ENCODE measurements around the gene PAXIP1.

The PAXIP1 gene

DNA sequence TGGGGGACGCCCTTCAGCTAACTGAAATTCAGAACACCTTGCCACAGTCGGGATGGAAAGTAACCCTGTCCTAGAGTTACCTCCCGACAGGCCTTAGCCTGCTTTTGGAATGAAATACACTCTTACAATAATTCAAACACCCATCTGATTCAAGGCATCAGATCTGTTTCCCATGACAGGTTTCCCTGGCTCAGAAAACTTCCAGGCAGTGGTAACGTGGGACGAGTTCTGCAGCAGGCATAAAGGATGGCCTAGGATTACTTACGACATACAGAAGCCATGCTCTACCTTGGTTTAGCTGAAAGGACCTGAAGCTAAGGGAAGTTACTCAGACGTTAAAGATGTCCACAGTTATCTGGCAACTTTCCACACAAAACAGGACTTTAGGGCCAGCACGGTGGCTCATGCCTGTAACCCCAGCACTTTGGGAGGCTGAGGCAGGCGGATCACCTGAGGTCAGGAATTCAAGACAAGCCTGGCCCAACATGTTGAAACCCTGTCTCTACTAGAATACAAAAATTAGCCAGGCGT is 5.0 kb downstream of the PAXIP1 start:
- no peak overlapping the region for H2AFZ ChIP-seq (ENCODE audit: low read length)
- no peaks in the 10 kb centered on the region for H3F3A ChIP-seq (ENCODE audit: insufficient read depth, low read length)
- no peaks in the 10 kb centered on the region for H3K9me3 ChIP-seq (replicated peaks; ENCODE audit: insufficient read depth, low read length)
- no peak overlapping the region for H3K4me2 ChIP-seq (ENCODE audit: low read depth, low read length)
- no peak overlapping the region for H3K27ac ChIP-seq (ENCODE audit: low read length)
- peaks cover 13% of the 10 kb centered on the region for H3K4me1 ChIP-seq (ENCODE audit: low read length)
- H3K9ac ChIP-seq (ENCODE audit: low read length): no peak overlapping the region
- H3K79me2 ChIP-seq (ENCODE audit: low read length): peaks cover 58% of the 10 kb centered on the region
- TF ChIP-seq EZH2 (optimal IDR thresholded peaks at IDR 0.05; ENCODE audit: low read depth, low read length) (no peak), EZH2phosphoT487 (IDR thresholded peaks at IDR 0.05; ENCODE audit: low read length) (no peak)
- TF ChIP-seq, protein P1, sequence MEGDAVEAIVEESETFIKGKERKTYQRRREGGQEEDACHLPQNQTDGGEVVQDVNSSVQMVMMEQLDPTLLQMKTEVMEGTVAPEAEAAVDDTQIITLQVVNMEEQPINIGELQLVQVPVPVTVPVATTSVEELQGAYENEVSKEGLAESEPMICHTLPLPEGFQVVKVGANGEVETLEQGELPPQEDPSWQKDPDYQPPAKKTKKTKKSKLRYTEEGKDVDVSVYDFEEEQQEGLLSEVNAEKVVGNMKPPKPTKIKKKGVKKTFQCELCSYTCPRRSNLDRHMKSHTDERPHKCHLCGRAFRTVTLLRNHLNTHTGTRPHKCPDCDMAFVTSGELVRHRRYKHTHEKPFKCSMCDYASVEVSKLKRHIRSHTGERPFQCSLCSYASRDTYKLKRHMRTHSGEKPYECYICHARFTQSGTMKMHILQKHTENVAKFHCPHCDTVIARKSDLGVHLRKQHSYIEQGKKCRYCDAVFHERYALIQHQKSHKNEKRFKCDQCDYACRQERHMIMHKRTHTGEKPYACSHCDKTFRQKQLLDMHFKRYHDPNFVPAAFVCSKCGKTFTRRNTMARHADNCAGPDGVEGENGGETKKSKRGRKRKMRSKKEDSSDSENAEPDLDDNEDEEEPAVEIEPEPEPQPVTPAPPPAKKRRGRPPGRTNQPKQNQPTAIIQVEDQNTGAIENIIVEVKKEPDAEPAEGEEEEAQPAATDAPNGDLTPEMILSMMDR (IDR thresholded peaks at IDR 0.05; ENCODE audit: low read length): no peak
- H3K36me3 ChIP-seq (replicated peaks; ENCODE audit: insufficient read depth, low read length): peaks cover 3% of the 10 kb centered on the region; the same call in 1 of the 2 replicates
- H3K27me3 ChIP-seq (replicated peaks; ENCODE audit: insufficient read depth, low read length): no peaks in the 10 kb centered on the region
- DNase-seq: no peak
- no peaks in the 10 kb centered on the region for H3K9me2 ChIP-seq (replicated peaks; ENCODE audit: insufficient read depth, low read length)
- no peak overlapping the region for H3K4me3 ChIP-seq (ENCODE audit: low read length)
- H4K20me1 ChIP-seq (ENCODE audit: insufficient read depth, low read length): no peaks in the 10 kb centered on the region

DNA sequence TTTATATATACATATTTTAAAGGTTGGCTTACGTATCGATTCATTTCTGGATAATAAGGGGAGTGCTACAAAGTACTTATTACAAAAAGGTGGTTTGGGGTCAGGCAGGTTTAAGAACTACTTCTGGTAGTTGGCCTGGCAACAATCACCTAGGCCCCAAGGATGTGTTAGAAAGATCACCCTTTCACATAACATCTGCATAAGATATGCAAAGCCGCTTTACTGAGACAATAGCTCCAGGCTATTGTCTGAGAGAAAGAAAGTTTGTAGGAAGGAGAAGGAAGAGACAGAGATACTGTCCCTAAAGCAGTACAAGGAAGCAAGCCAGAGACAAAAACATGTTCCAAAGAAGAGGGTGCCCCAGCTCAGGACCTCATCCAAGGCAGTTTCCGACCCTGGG is 6.2 kb downstream of the PAXIP1 start:
- H2AFZ ChIP-seq (ENCODE audit: low read length): no peak overlapping the region
- no peaks in the 10 kb centered on the region for H4K20me1 ChIP-seq (ENCODE audit: insufficient read depth, low read length)
- H3K9me2 ChIP-seq (replicated peaks; ENCODE audit: insufficient read depth, low read length): no peaks in the 10 kb centered on the region
- H3K9ac ChIP-seq (ENCODE audit: low read length): no peak overlapping the region
- DNase-seq: no peak
- no peaks in the 10 kb centered on the region for H3K9me3 ChIP-seq (replicated peaks; ENCODE audit: insufficient read depth, low read length)
- H3K4me2 ChIP-seq (ENCODE audit: low read depth, low read length): no peak overlapping the region
- no peak for TF ChIP-seq EZH2 (optimal IDR thresholded peaks at IDR 0.05; ENCODE audit: low read depth, low read length)
- H3K79me2 ChIP-seq (ENCODE audit: low read length): peaks cover 53% of the 10 kb centered on the region
- H3K4me1 ChIP-seq (ENCODE audit: low read length): peaks cover 10% of the 10 kb centered on the region
- H3K36me3 ChIP-seq (replicated peaks; ENCODE audit: insufficient read depth, low read length): peaks cover 3% of the 10 kb centered on the region; the same call in 1 of the 2 replicates
- no peaks in the 10 kb centered on the region for H3K27me3 ChIP-seq (replicated peaks; ENCODE audit: insufficient read depth, low read length)
- H3F3A ChIP-seq (ENCODE audit: insufficient read depth, low read length): no peaks in the 10 kb centered on the region
- no peak overlapping the region for H3K4me3 ChIP-seq (ENCODE audit: low read length)
- no peak overlapping the region for H3K27ac ChIP-seq (ENCODE audit: low read length)

DNA sequence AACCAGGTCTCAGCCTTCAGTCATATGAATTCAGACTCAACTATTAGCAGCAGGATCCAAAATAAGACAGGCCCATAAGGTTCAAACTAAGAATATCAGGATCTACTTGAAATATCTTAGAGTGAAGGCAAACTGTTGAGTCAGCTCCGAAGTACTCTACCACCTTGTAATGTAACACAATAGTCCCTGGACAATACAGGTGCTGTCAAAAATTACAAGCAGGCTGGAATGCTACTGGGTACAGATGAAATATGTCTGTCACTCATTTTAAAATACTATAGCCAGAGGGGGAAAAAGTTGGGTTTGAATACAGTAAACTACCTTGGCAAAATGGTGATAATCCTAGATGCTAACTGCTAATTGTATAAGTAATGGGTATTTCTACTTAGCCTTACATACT is 6.8 kb downstream of the PAXIP1 start:
- no peaks in the 10 kb centered on the region for H3K9me2 ChIP-seq (replicated peaks; ENCODE audit: insufficient read depth, low read length)
- H3K4me2 ChIP-seq (ENCODE audit: low read depth, low read length): no peak overlapping the region
- peaks cover 3% of the 10 kb centered on the region; the same call in 1 of the 2 replicates for H3K36me3 ChIP-seq (replicated peaks; ENCODE audit: insufficient read depth, low read length)
- H3K9ac ChIP-seq (ENCODE audit: low read length): no peak overlapping the region
- H3K4me1 ChIP-seq (ENCODE audit: low read length): peaks cover 8% of the 10 kb centered on the region; the same call in 1 of the 2 replicates
- H3F3A ChIP-seq (ENCODE audit: insufficient read depth, low read length): no peaks in the 10 kb centered on the region
- H3K27me3 ChIP-seq (replicated peaks; ENCODE audit: insufficient read depth, low read length): no peaks in the 10 kb centered on the region
- no peak for DNase-seq
- no peak overlapping the region for H2AFZ ChIP-seq (ENCODE audit: low read length)
- H3K4me3 ChIP-seq (ENCODE audit: low read length): no peak overlapping the region
- TF ChIP-seq EZH2 (optimal IDR thresholded peaks at IDR 0.05; ENCODE audit: low read depth, low read length) (no peak), EZH2phosphoT487 (IDR thresholded peaks at IDR 0.05; ENCODE audit: low read length) (no peak)
- TF ChIP-seq, protein P1 (IDR thresholded peaks at IDR 0.05; ENCODE audit: low read length): no peak
- no peaks in the 10 kb centered on the region for H3K9me3 ChIP-seq (replicated peaks; ENCODE audit: insufficient read depth, low read length)
- H3K27ac ChIP-seq (ENCODE audit: low read length): no peak overlapping the region
- H3K79me2 ChIP-seq (ENCODE audit: low read length): peaks cover 48% of the 10 kb centered on the region
- H4K20me1 ChIP-seq (ENCODE audit: insufficient read depth, low read length): no peaks in the 10 kb centered on the region

DNA sequence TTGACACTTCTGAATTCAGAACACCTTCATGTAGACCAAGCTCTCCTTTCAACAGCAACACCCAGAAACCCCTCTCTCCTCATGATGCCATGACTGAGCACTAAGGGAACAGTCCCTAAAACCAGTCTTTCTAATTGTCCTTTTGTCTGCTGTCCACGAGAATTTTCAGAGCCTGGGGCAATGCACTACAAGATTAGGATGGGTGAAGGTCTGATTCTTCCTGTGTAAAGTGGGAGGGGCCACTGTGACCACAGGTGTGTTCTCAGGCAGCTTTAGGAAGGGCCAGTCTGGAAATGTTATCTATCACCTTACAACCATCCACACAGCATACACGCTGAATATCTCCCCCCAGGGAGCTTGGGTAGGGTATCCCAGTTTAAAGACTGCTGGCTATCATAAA is 7.9 kb downstream of the PAXIP1 start:
- H3K9me2 ChIP-seq (replicated peaks; ENCODE audit: insufficient read depth, low read length): no peaks in the 10 kb centered on the region
- TF ChIP-seq, protein P1 (IDR thresholded peaks at IDR 0.05; ENCODE audit: low read length): no peak
- TF ChIP-seq EZH2 (optimal IDR thresholded peaks at IDR 0.05; ENCODE audit: low read depth, low read length): no peak
- no peak for TF ChIP-seq EZH2phosphoT487 (IDR thresholded peaks at IDR 0.05; ENCODE audit: low read length)
- H3K4me3 ChIP-seq (ENCODE audit: low read length): no peak overlapping the region
- H3K27me3 ChIP-seq (replicated peaks; ENCODE audit: insufficient read depth, low read length): no peaks in the 10 kb centered on the region
- H3K4me2 ChIP-seq (ENCODE audit: low read depth, low read length): no peak overlapping the region
- no peak overlapping the region for H3K9ac ChIP-seq (ENCODE audit: low read length)
- no peaks in the 10 kb centered on the region for H4K20me1 ChIP-seq (ENCODE audit: insufficient read depth, low read length)
- no peaks in the 10 kb centered on the region for H3F3A ChIP-seq (ENCODE audit: insufficient read depth, low read length)
- H3K9me3 ChIP-seq (replicated peaks; ENCODE audit: insufficient read depth, low read length): no peaks in the 10 kb centered on the region
- H3K79me2 ChIP-seq (ENCODE audit: low read length): peaks cover 37% of the 10 kb centered on the region
- H2AFZ ChIP-seq (ENCODE audit: low read length): no peak overlapping the region
- peaks cover 3% of the 10 kb centered on the region; the same call in 1 of the 2 replicates for H3K36me3 ChIP-seq (replicated peaks; ENCODE audit: insufficient read depth, low read length)
- no peak overlapping the region for H3K27ac ChIP-seq (ENCODE audit: low read length)
- no peaks in the 10 kb centered on the region for H3K4me1 ChIP-seq (ENCODE audit: low read length)
- DNase-seq: no peak

Data from MM.1S (cell line).